Stimulated activated CD4-positive, alpha-beta T cell treated with anti-CD3 and anti-CD28 coated beads, Interleukin-12 subunit alpha, Interleukin-12 subunit beta, amount 100 ng/mL, for 24 hours (primary cell): Measurements from ENCODE around the gene GPLD1.

Source experiments
- DNase-seq, 2 experiments: peaks; one replicate each; pipeline ENCODE4 v3.0.0-alpha.2; 2020; ENCODE audit warnings: low read depth in 2 of 2

Gene GPLD1

GRCh38 chr6:24455061-24455460 lies 34.3 kb downstream of the GPLD1 start:
- DNase-seq = no peak

- DNase-seq = no peak
Observed at GRCh38 chr6:24454452-24454851, 34.9 kb downstream of the GPLD1 start.

- DNase-seq = no peak
Observed at GRCh38 chr6:24453921-24454320, 35.5 kb downstream of the GPLD1 start.

GRCh38 chr6:24451581-24452388 lies 37.6 kb downstream of the GPLD1 start:
- no peak for DNase-seq

GRCh38 chr6:24448828-24449525 lies 40.4 kb downstream of the GPLD1 start:
- no peak for DNase-seq

GRCh38 chr6:24448396-24448795 lies 41.0 kb downstream of the GPLD1 start:
- no peak for DNase-seq

GRCh38 chr6:24446670-24447069 lies 42.7 kb downstream of the GPLD1 start:
- DNase-seq = no peak

GRCh38 chr6:24445704-24446103 lies 43.7 kb downstream of the GPLD1 start:
- DNase-seq = no peak

GRCh38 chr6:24444588-24444987 lies 44.8 kb downstream of the GPLD1 start:
- DNase-seq = no peak

GRCh38 chr6:24441599-24441904 lies 47.8 kb downstream of the GPLD1 start:
- no peak for DNase-seq

- DNase-seq = no peak
Observed at GRCh38 chr6:24440897-24441598, 48.3 kb downstream of the GPLD1 start.

- DNase-seq = no peak
Observed at GRCh38 chr6:24439858-24440539, 49.4 kb downstream of the GPLD1 start.

GRCh38 chr6:24436979-24437378 lies 52.4 kb downstream of the GPLD1 start:
- DNase-seq = no peak

GRCh38 chr6:24432611-24433010 lies 56.8 kb downstream of the GPLD1 start:
- no peak for DNase-seq

- no peak for DNase-seq
Observed at GRCh38 chr6:24431045-24431451, 58.3 kb downstream of the GPLD1 start.

- no peak for DNase-seq
Observed at GRCh38 chr6:24430086-24430485, 59.3 kb downstream of the GPLD1 start.

- no peak for DNase-seq
Observed at GRCh38 chr6:24429146-24429545, 60.2 kb downstream of the GPLD1 start.

- no peak for DNase-seq
Observed at GRCh38 chr6:24428615-24429014, 60.8 kb downstream of the GPLD1 start.

- DNase-seq = no peak
Observed at GRCh38 chr6:24426729-24427446, 62.5 kb downstream of the GPLD1 start.

GRCh38 chr6:24425091-24425490 lies 64.3 kb downstream of the GPLD1 start:
- no peak for DNase-seq

- DNase-seq = no peak
Observed at GRCh38 chr6:24419526-24419925, 69.9 kb downstream of the GPLD1 start.

GRCh38 chr6:24415753-24416152 lies 73.6 kb downstream of the GPLD1 start:
- no peak for DNase-seq
